Brain microvascular endothelial cell (primary cell): Measurements from ENCODE around the gene NFE2L3.

ENCODE experiments used
- DNase-seq: peaks from one replicate; pipeline ENCODE4 v3.0.0-alpha.2; 2020
- H3K27ac ChIP-seq: fragments of 250-450 bp; sonication (Bioruptor Pico); 2 replicates; pipeline ENCODE4 v1.5.1; 2020; ENCODE audit warnings: mild to moderate bottlenecking, moderate library complexity
- H3K27me3 ChIP-seq: fragments of 250-450 bp; sonication (Bioruptor Pico); replicated peaks from 2 replicates; pipeline ENCODE4 v1.5.1; 2020; ENCODE audit warnings: mild to moderate bottlenecking
- H3K36me3 ChIP-seq: fragments of 250-450 bp; sonication (Bioruptor Pico); replicated peaks from 2 replicates; pipeline ENCODE4 v1.5.1; 2020; ENCODE audit warnings: mild to moderate bottlenecking
- H3K4me3 ChIP-seq: 2 replicates; pipeline ENCODE4 v1.5.1; 2011; ENCODE audit warnings: low read depth, mild to moderate bottlenecking, control low read depth, low read length, moderate library complexity
- in situ Hi-C: cut with HindIII; loops from 2 replicates; pipeline ENCODE4 v1.10.0; 2017; ENCODE audit warnings: low sequenced_read_pairs, low pct_ligation_motif_present
- TF ChIP-seq, protein P1 (sequence below): IDR thresholded peaks from 2 replicates; pipeline ENCODE4 v1.5.1; 2011; ENCODE audit warnings: low read depth, mild to moderate bottlenecking, moderate library complexity, low read length, control low read depth, inconsistent platforms; ENCODE audit errors: missing control alignments

Gene NFE2L3

DNA sequence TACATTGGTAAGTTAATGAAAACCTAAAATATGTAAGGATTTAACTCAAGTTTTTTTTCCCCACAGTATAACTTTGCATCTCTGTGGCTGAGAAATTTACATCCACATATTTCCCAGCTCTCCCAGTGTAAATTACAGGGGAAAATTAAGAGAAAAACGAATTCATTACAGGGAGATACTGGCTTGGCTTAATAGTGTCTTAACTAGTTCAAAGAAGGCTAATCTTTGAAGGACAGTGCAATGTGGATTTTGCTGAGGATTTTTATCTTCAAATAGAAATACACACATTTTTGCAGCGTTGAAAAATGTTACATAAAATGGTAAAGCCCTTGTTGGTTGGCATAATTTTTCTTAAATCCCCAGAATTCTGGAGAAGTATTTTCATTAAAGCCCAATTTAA is 51.0 kb downstream of the NFE2L3 start:
- H3K27me3 ChIP-seq = no peaks in the 10 kb centered on the region
- TF ChIP-seq, protein P1, sequence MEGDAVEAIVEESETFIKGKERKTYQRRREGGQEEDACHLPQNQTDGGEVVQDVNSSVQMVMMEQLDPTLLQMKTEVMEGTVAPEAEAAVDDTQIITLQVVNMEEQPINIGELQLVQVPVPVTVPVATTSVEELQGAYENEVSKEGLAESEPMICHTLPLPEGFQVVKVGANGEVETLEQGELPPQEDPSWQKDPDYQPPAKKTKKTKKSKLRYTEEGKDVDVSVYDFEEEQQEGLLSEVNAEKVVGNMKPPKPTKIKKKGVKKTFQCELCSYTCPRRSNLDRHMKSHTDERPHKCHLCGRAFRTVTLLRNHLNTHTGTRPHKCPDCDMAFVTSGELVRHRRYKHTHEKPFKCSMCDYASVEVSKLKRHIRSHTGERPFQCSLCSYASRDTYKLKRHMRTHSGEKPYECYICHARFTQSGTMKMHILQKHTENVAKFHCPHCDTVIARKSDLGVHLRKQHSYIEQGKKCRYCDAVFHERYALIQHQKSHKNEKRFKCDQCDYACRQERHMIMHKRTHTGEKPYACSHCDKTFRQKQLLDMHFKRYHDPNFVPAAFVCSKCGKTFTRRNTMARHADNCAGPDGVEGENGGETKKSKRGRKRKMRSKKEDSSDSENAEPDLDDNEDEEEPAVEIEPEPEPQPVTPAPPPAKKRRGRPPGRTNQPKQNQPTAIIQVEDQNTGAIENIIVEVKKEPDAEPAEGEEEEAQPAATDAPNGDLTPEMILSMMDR = no peak
- DNase-seq = no peak
- no peak overlapping the region for H3K27ac ChIP-seq
- H3K4me3 ChIP-seq = peak overlapping the region; percentile 98
- H3K36me3 ChIP-seq = peaks cover 21% of the 10 kb centered on the region
- in situ Hi-C loops = no loop called here

DNA sequence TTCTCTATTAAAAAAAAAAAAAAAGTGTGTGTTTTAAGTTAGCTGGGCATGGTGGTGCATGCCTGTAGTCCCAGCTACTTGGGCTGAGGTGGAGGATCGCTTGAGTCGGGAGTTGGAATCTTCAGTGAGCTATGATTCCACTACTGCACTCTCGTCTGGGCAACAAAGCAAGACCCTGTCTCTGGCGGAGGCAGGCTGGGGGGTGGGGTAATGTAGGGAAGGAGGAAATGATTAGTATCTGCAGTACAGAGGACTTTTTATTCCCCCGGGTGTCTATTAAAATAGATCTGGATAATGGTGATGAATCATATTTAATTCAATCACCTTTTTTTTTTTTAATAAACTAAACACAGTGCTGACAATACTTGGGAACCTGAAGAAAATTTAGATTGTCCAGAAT is 56.0 kb downstream of the NFE2L3 start:
- in situ Hi-C loops = no loop called here
- Histone ChIP-seq H3K27ac (no peak overlapping the region), H3K36me3 (peaks cover 49% of the 10 kb centered on the region), H3K4me3 (no peak overlapping the region), H3K27me3 (no peaks in the 10 kb centered on the region)
- no peak for DNase-seq
- TF ChIP-seq, protein P1 = no peak

DNA sequence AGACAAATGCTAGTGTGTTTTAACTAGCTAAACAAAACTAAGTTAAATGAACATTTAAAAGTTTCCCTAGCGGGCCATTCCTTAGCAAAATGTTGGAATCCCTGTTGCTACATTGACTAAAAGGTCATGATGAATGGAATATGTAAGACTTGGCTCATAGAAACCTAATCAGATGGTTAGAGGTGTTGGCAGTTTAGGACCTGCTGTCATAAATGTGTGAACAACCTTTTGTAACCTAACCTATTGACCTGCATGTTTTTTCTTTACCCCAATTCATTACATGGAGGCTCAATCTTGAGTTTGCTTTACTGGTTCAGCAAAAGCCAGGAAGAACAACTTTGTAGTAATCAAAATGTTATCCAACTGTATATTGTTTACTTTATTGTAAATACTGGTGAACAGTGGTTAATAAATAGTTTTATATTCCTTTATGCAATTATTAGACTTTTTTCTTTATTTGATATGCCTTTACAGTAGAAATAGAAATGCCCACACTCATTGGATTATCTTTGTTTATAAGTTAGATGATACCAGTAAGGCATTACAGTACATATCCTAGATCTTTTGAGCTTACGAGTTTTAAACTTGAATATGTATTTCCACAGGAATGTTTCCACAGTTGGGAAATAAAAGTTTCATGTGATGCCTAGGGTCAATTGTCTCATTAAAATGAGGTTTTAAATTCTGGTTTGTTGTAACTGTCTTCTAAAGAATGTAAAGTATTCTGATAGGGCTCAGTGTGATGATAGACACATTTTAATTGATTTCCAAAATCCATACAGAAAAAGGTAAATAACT is 61.1 kb downstream of the NFE2L3 start:
- H3K27ac ChIP-seq = no peak overlapping the region
- H3K4me3 ChIP-seq = no peak overlapping the region
- in situ Hi-C loops = no loop called here
- TF ChIP-seq, protein P1 = no peak
- no peak for DNase-seq
- H3K36me3 ChIP-seq = peaks cover 39% of the 10 kb centered on the region
- no peaks in the 10 kb centered on the region for H3K27me3 ChIP-seq

DNA sequence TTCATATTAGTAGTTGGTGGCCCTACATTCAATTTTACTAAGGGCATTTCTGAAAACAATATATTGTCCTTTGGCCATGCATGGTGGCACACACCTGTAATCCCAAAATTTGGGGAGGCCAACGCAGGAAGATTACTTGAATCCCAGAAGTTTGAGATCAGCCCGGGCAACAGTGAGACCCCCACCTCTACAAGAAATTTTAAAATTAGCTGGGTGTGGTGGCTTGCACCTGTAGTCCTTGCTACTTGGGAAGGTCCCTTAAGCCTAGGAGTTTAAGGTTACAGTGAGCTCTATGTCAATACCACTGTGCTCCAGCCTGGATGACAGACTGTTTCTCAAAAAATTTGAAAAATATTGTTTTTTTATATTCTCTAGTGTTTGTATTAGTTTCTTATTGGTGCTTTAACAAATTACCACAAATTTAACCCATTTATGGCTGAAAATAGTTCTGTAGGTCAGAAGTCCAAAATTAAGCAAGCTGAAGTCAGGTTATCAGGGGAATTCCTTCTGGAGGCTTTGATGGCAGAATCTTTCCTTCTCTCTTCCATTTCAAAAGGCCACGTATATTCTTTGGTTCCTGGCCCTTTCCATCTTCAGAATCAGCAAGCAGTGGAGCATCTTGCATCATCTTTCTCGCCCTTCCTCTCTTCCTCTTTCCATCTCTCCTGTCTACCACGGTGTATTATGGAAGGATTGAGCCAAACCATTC is 62.0 kb downstream of the NFE2L3 start:
- TF ChIP-seq, protein P1 = no peak
- H3K4me3 ChIP-seq = no peak overlapping the region
- no peak for DNase-seq
- in situ Hi-C loops = no loop called here
- H3K27ac ChIP-seq = no peak overlapping the region
- H3K36me3 ChIP-seq = peaks cover 32% of the 10 kb centered on the region
- H3K27me3 ChIP-seq = no peaks in the 10 kb centered on the region

- Histone ChIP-seq H3K27me3 (no peaks in the 10 kb centered on the region), H3K36me3 (peaks cover 13% of the 10 kb centered on the region), H3K27ac (no peak overlapping the region), H3K4me3 (no peak overlapping the region)
- no peak for DNase-seq
- in situ Hi-C loops = no loop called here
- TF ChIP-seq, protein P1 = no peak
Measured at GRCh38 chr7:26216049-26216448, 64.1 kb downstream of the NFE2L3 start.
